Erythroblast (primary cell): ENCODE data around the gene OR13C5.

ENCODE experiments used
- GATA1 ChIP-seq: IDR thresholded peaks from 2 replicates; pipeline ENCODE4 v1.6.1; 2011; ENCODE audit warnings: low read depth, mild to moderate bottlenecking, control low read depth, low read length, moderate library complexity
- POLR2A ChIP-seq: IDR thresholded peaks from 2 replicates; pipeline ENCODE4 v1.6.1; 2011; ENCODE audit warnings: mild to moderate bottlenecking, low read length

DNA sequence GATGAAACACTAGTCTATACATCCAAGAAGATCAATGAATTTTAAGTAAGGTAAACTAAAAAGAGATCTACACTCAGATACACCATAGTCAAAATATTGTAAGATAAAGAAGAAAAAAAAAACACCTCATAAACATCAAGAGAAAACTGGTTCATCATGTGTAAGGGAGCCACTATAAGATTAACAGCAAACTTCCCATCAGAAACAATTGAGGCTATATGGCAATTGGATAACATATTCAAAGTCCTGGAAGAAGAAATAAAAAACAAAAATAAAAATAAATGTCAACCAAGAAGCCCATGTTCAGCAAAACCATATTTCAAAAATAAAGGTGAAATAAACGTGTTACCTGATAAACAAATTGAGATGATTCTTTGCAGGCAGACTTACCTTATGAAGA lies 26.6 kb downstream of the OR13C5 start:
- TF ChIP-seq POLR2A (no peak), GATA1 (no peak)
